DND-41 (cell line): ENCODE data around the gene ACTBL2.

Experiments used
- ATAC-seq: fragments of 200-7000 bp; cut with Tn5 transposase; 3 replicates; pipeline ENCODE4 v1.9.1; 2021; ENCODE audit warnings: low read depth; ENCODE audit not compliant: insufficient read depth
- DNase-seq: peaks from one replicate; pipeline ENCODE4 v3.0.0-alpha.2; 2020
- H2AFZ ChIP-seq: 2 replicates; pipeline ENCODE4 v1.6.0; 2012; ENCODE audit warnings: low read depth, low read length
- H3K27ac ChIP-seq: 2 replicates; pipeline ENCODE4 v1.5.1; 2012; ENCODE audit warnings: low read length, inconsistent platforms
- H3K27me3 ChIP-seq: fragments of 200-600 bp; sonication (generic); 2 replicates; pipeline ENCODE4 v1.6.0; 2012; ENCODE audit warnings: low read length, mild to moderate bottlenecking, inconsistent platforms; ENCODE audit not compliant: insufficient read depth, poor library complexity
- H3K36me3 ChIP-seq: 2 replicates; pipeline ENCODE4 v1.5.1; 2012; ENCODE audit warnings: low read length, inconsistent platforms; ENCODE audit not compliant: insufficient read depth
- H3K4me1 ChIP-seq: 2 replicates; pipeline ENCODE4 v1.5.1; 2012; ENCODE audit warnings: mild to moderate bottlenecking, low read length; ENCODE audit not compliant: insufficient read depth
- H3K4me2 ChIP-seq: 2 replicates; pipeline ENCODE4 v1.6.0; 2012; ENCODE audit warnings: mild to moderate bottlenecking, moderate library complexity, low read length, inconsistent platforms; ENCODE audit not compliant: insufficient read depth
- H3K4me3 ChIP-seq, 2 experiments: fragments of 200-600 bp in 1 of 2; shearing (Covaris generic) in 1 of 2; 2 replicates each; pipeline ENCODE4 v1.5.1; 2012 to 2016; ENCODE audit warnings: inconsistent platforms in 2 of 2, low read length in 2 of 2, mild to moderate bottlenecking in 2 of 2, low read depth in 1 of 2, moderate library complexity in 1 of 2
- H3K79me2 ChIP-seq: 2 replicates; pipeline ENCODE4 v1.6.0; 2012; ENCODE audit warnings: low read length, inconsistent platforms; ENCODE audit not compliant: insufficient read depth
- H3K9ac ChIP-seq: 2 replicates; pipeline ENCODE4 v1.6.0; 2012; ENCODE audit warnings: low read depth, mild to moderate bottlenecking, inconsistent platforms, low read length, moderate library complexity
- H3K9me3 ChIP-seq: 2 replicates; pipeline ENCODE4 v1.5.1; 2012; ENCODE audit warnings: low read length, moderate library complexity, mild to moderate bottlenecking, inconsistent platforms; ENCODE audit not compliant: insufficient read depth, severe bottlenecking
- H4K20me1 ChIP-seq: 2 replicates; pipeline ENCODE4 v1.6.0; 2012; ENCODE audit warnings: low read length; ENCODE audit not compliant: insufficient read depth
- EZH2 ChIP-seq: IDR thresholded peaks from 3 replicates; pipeline ENCODE4 v1.6.1; 2012; ENCODE audit warnings: borderline replicate concordance, low read depth, mild to moderate bottlenecking, moderate library complexity, low read length, inconsistent platforms; ENCODE audit not compliant: severe bottlenecking
- TF ChIP-seq, protein P1 (sequence below): IDR thresholded peaks from 2 replicates; pipeline ENCODE4 v1.5.1; 2012; ENCODE audit warnings: borderline replicate concordance, low read length, moderate library complexity, mild to moderate bottlenecking; ENCODE audit not compliant: poor library complexity, severe bottlenecking; ENCODE audit errors: extremely low read depth

The ACTBL2 gene

DNA sequence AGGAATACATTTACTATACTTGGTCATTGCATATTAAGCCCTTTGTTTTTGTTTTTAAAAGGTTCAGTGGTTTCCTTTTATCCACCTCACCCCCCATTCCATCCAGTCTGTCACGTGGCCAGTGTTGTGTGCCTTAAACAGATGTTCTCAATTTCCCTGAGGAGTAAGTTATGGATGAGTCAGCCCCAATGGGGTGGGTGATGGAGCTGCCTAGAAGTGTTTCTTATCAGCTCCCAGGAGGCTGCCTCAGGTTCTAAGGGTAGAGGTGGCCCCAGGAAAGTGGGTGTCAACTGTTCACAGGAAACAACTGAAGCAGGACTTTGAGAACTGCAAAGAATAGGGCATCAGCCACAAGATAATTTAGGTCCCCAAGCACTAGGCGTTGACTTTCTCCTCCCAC lies 41.1 kb downstream of the ACTBL2 start:
- Histone ChIP-seq H3K4me1 (peaks cover 51% of the 10 kb centered on the region), H3K79me2 (no peaks in the 10 kb centered on the region), H4K20me1 (no peaks in the 10 kb centered on the region), H3K9ac (no peak overlapping the region), H3K27ac (peak overlapping the region; percentile 61), H3K4me2 (no peak overlapping the region), H3K36me3 (no peaks in the 10 kb centered on the region), H2AFZ (no peak overlapping the region), H3K9me3 (no peaks in the 10 kb centered on the region), H3K27me3 (no peaks in the 10 kb centered on the region), H3K4me3 (no peak overlapping the region)
- TF ChIP-seq EZH2, result no peak
- TF ChIP-seq, protein P1, sequence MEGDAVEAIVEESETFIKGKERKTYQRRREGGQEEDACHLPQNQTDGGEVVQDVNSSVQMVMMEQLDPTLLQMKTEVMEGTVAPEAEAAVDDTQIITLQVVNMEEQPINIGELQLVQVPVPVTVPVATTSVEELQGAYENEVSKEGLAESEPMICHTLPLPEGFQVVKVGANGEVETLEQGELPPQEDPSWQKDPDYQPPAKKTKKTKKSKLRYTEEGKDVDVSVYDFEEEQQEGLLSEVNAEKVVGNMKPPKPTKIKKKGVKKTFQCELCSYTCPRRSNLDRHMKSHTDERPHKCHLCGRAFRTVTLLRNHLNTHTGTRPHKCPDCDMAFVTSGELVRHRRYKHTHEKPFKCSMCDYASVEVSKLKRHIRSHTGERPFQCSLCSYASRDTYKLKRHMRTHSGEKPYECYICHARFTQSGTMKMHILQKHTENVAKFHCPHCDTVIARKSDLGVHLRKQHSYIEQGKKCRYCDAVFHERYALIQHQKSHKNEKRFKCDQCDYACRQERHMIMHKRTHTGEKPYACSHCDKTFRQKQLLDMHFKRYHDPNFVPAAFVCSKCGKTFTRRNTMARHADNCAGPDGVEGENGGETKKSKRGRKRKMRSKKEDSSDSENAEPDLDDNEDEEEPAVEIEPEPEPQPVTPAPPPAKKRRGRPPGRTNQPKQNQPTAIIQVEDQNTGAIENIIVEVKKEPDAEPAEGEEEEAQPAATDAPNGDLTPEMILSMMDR, result no peak
- peak; percentile 30 for DNase-seq
- peak; percentile 68 for ATAC-seq

DNA sequence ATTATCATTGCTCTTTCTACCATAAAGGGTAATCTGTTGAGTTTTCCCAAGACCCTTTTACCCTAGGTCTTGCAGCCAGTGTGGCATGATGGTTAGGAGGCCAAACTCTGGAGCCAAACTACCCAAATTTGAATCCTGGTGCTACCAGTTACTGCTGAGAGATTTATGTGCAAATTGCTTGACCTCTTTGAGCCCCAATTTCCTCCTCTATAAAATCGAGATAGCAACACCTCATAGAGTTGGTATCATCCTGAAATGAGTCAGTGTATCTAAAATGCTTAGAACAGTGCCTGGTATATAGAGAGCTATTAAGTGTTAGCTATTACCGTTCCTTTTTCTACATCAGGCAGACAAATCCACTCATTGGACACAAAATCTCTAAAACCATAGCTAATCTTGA lies 43.0 kb downstream of the ACTBL2 start:
- no peak for DNase-seq
- H2AFZ ChIP-seq, result no peak overlapping the region
- H3K27ac ChIP-seq, result no peak overlapping the region

DNA sequence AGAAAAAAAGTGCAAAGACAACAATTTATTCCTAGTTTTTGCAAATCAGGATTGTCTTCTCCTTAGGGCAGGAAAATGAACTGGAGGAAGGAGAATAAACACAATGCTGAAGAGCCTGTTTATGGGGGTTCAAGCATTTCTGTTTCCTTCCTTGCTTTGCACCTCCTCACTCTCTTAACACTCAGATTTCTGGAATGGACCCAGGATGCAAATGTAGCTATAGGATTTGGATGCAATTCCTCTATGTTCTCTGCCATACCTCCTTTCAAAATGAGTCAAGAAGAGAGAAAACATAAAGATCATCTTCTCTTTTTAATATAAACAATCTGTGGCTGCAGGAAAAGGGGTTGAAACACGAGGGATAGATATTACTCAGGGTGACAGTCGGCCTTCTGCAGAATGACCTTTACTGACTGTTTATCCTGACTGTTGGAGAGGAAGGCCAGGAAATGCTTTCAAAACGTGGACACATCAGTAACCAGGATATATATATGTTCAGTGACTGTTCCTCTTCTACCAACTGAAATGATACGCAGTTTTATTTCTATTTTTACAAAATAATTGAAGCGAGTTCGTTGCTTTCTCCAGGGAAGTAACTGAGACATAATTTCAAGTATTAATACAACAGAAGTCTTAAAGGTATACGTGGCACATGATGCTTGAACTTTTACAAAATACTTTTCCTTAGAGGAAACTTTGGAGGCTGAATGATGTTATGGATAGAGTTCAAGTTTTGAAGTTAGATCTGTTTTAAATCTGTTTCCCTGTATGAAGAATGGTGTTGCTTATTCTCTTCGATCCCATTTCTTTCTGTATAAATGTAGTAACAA lies 44.4 kb downstream of the ACTBL2 start:
- no peak overlapping the region for H3K27ac ChIP-seq
- no peak overlapping the region for H3K4me3 ChIP-seq
- ATAC-seq (no peak), DNase-seq (no peak)
- H2AFZ ChIP-seq, result no peak overlapping the region
- no peak overlapping the region for H3K9ac ChIP-seq
- no peak overlapping the region for H3K4me2 ChIP-seq
- peaks cover 24% of the 10 kb centered on the region for H3K4me1 ChIP-seq
- H3K27me3 ChIP-seq, result no peaks in the 10 kb centered on the region
- H3K79me2 ChIP-seq, result no peaks in the 10 kb centered on the region
- no peaks in the 10 kb centered on the region for H3K9me3 ChIP-seq
- no peaks in the 10 kb centered on the region for H4K20me1 ChIP-seq
- no peaks in the 10 kb centered on the region for H3K36me3 ChIP-seq
- TF ChIP-seq, protein P1, result no peak
- TF ChIP-seq EZH2, result no peak

More for the DNA sequence above, 43.0 kb downstream of the ACTBL2 start:
- no peaks in the 10 kb centered on the region for H3K79me2 ChIP-seq
- H3K9ac ChIP-seq, result no peak overlapping the region
- no peak overlapping the region for H3K4me3 ChIP-seq
- TF ChIP-seq, protein P1, result no peak
- TF ChIP-seq EZH2, result no peak
- no peaks in the 10 kb centered on the region for H4K20me1 ChIP-seq
- peaks cover 36% of the 10 kb centered on the region for H3K4me1 ChIP-seq
- H3K4me2 ChIP-seq, result no peak overlapping the region
- ATAC-seq, result no peak
- H3K36me3 ChIP-seq, result no peaks in the 10 kb centered on the region
- H3K27me3 ChIP-seq, result no peaks in the 10 kb centered on the region
- no peaks in the 10 kb centered on the region for H3K9me3 ChIP-seq
